Keratinocyte (primary cell): ENCODE measurements around the gene RSPH9. TPM values are rescaled to one million over a fixed set of nuclear protein-coding genes. Genes with fewer than 3 reads are reported as not detected.

ENCODE experiments used
- DNase-seq: peaks from one replicate; pipeline ENCODE4 v3.0.0-alpha.2; 2011; ENCODE audit warnings: low read depth, missing footprints, low spot score
- FAIRE-seq: peaks from 2 replicates; lab custom pipeline; 2011; peaks lifted over from hg19 to GRCh38; lab: Jason Lieb, UNC
- H2AFZ ChIP-seq: 2 replicates; pipeline ENCODE4 v1.6.0; 2012; ENCODE audit warnings: low read length, control low read depth, inconsistent platforms; ENCODE audit not compliant: control insufficient read depth
- H3K27ac ChIP-seq: 2 replicates; pipeline ENCODE4 v1.5.1; 2011; ENCODE audit warnings: low read length; ENCODE audit not compliant: control insufficient read depth, insufficient read depth
- H3K27me3 ChIP-seq: 3 replicates; pipeline ENCODE4 v1.6.0; 2011; ENCODE audit warnings: low read length; ENCODE audit not compliant: control insufficient read depth, insufficient read depth; ENCODE audit errors: extremely low read depth
- H3K36me3 ChIP-seq, 2 experiments: 2 replicates in 1 of 2; 3 replicates in 1 of 2; pipeline ENCODE4 v1.5.1; 2011; ENCODE audit warnings: low read length in 2 of 2, mild to moderate bottlenecking in 1 of 2; ENCODE audit not compliant: control insufficient read depth in 2 of 2, insufficient read depth in 2 of 2; ENCODE audit errors: extremely low read depth in 1 of 2
- H3K4me1 ChIP-seq: 3 replicates; pipeline ENCODE4 v1.5.1; 2011; ENCODE audit warnings: low read length; ENCODE audit not compliant: control insufficient read depth, insufficient read depth; ENCODE audit errors: extremely low read depth
- H3K4me2 ChIP-seq: 3 replicates; pipeline ENCODE4 v1.6.0; 2011; ENCODE audit warnings: low read depth, low read length; ENCODE audit not compliant: control insufficient read depth, insufficient read depth; ENCODE audit errors: extremely low read depth
- H3K4me3 ChIP-seq, 3 experiments: fragments of 200-600 bp in 1 of 3; sonication (generic) in 1 of 3; 2 replicates in 2 of 3; 3 replicates in 1 of 3; pipeline ENCODE4 v1.5.1; 2011 to 2016; ENCODE audit warnings: low read length in 3 of 3, mild to moderate bottlenecking in 3 of 3, control low read depth in 2 of 3, inconsistent platforms in 1 of 3, low read depth in 1 of 3, mixed read lengths in 1 of 3, mixed run types in 1 of 3, moderate library complexity in 1 of 3; ENCODE audit not compliant: control insufficient read depth in 2 of 3, insufficient read depth in 2 of 3; ENCODE audit errors: extremely low read depth in 1 of 3
- H3K79me2 ChIP-seq: 2 replicates; pipeline ENCODE4 v1.6.0; 2012; ENCODE audit warnings: low read length; ENCODE audit not compliant: control insufficient read depth, insufficient read depth
- H3K9ac ChIP-seq: 3 replicates; pipeline ENCODE4 v1.6.0; 2011; ENCODE audit warnings: low read length; ENCODE audit not compliant: control insufficient read depth, insufficient read depth; ENCODE audit errors: extremely low read depth
- H3K9me1 ChIP-seq: 3 replicates; pipeline ENCODE4 v1.6.0; 2011; ENCODE audit warnings: low read length; ENCODE audit not compliant: control insufficient read depth, insufficient read depth; ENCODE audit errors: extremely low read depth
- H3K9me3 ChIP-seq: 2 replicates; pipeline ENCODE4 v1.5.1; 2012; ENCODE audit warnings: low read depth, low read length; ENCODE audit not compliant: control insufficient read depth
- H4K20me1 ChIP-seq: 3 replicates; pipeline ENCODE4 v1.6.0; 2011; ENCODE audit warnings: low read length; ENCODE audit not compliant: control insufficient read depth, insufficient read depth; ENCODE audit errors: extremely low read depth
- EZH2 ChIP-seq: IDR thresholded peaks from one replicate; pipeline ENCODE4 v1.6.1; 2012; ENCODE audit warnings: inconsistent platforms, mild to moderate bottlenecking, low read length, moderate library complexity
- dilution Hi-C: fragments of 300-500 bp; cut with MboI; formaldehyde crosslinking; loops from one replicate; pipeline ENCODE4 v1.7.0; 2020; ENCODE audit warnings: low sequenced_read_pairs; ENCODE audit not compliant: extremely low pct_ligation_motif_present
- polyA plus RNA-seq, 5 experiments: library from polyadenylated mRNA; depleted of rRNA in 3 of 5; stranded (reverse) in 3 of 5; stranded (forward) in 1 of 5; unstranded in 1 of 5; fragments of >200 nt; gene quantifications; 1 replicate in 1 of 5; 2 replicates in 3 of 5; 3 replicates in 1 of 5; pipeline versions ENCODE4 v1.2.1 to v1.2.3, GENCODE V29; 2011 to 2012; ENCODE audit warnings: missing spikeins in 2 of 5, low read depth in 1 of 5, low replicate concordance in 1 of 5
- TF ChIP-seq, protein P1 (sequence below), 3 experiments: IDR thresholded peaks in 1 of 3; conservative IDR thresholded peaks in 1 of 3; optimal IDR thresholded peaks in 1 of 3; 2 replicates in 2 of 3; 3 replicates in 1 of 3; pipeline versions ENCODE3 to v1.5.1; 2011; ENCODE audit warnings: low read length in 3 of 3, mild to moderate bottlenecking in 3 of 3, moderate library complexity in 2 of 3, control low read depth in 1 of 3, inconsistent platforms in 1 of 3; ENCODE audit not compliant: insufficient read depth in 2 of 3; ENCODE audit errors: extremely low read depth in 1 of 3

Gene RSPH9
- polyA plus RNA-seq, 1 donor (not counting 4 experiments of a cell fraction or from before 2014, with no cell fraction given) = not detected

GRCh38 chr6:43716099-43716498 lies 71.3 kb downstream of the RSPH9 start:
- dilution Hi-C loops = no loop called here
- H3K4me3 ChIP-seq = no peak overlapping the region
- FAIRE-seq (no peak), DNase-seq (no peak)
- H3K9ac ChIP-seq = no peak overlapping the region
- no peaks in the 10 kb centered on the region for H4K20me1 ChIP-seq
- H3K27ac ChIP-seq = no peak overlapping the region
- H3K4me1 ChIP-seq = no peaks in the 10 kb centered on the region
- no peaks in the 10 kb centered on the region for H3K9me1 ChIP-seq
- TF ChIP-seq, protein P1, sequence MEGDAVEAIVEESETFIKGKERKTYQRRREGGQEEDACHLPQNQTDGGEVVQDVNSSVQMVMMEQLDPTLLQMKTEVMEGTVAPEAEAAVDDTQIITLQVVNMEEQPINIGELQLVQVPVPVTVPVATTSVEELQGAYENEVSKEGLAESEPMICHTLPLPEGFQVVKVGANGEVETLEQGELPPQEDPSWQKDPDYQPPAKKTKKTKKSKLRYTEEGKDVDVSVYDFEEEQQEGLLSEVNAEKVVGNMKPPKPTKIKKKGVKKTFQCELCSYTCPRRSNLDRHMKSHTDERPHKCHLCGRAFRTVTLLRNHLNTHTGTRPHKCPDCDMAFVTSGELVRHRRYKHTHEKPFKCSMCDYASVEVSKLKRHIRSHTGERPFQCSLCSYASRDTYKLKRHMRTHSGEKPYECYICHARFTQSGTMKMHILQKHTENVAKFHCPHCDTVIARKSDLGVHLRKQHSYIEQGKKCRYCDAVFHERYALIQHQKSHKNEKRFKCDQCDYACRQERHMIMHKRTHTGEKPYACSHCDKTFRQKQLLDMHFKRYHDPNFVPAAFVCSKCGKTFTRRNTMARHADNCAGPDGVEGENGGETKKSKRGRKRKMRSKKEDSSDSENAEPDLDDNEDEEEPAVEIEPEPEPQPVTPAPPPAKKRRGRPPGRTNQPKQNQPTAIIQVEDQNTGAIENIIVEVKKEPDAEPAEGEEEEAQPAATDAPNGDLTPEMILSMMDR (optimal IDR thresholded peaks at IDR 0.05 in 1 of 3, IDR thresholded peaks at IDR 0.05 in 1 of 3, conservative IDR thresholded peaks at IDR 0.05 in 1 of 3; ENCODE audit: extremely low read depth in 1 of 3, insufficient read depth in 2 of 3, low read length in 3 of 3) = no peak
- TF ChIP-seq EZH2 = no peak
- H2AFZ ChIP-seq = no peak overlapping the region
- peaks cover 15% of the 10 kb centered on the region for H3K27me3 ChIP-seq
- no peaks in the 10 kb centered on the region for H3K9me3 ChIP-seq
- no peaks in the 10 kb centered on the region for H3K36me3 ChIP-seq
- H3K79me2 ChIP-seq = no peaks in the 10 kb centered on the region
- no peak overlapping the region for H3K4me2 ChIP-seq

GRCh38 chr6:43717389-43717788 lies 72.6 kb downstream of the RSPH9 start:
- no peaks in the 10 kb centered on the region for H3K9me1 ChIP-seq
- TF ChIP-seq, protein P1 (optimal IDR thresholded peaks at IDR 0.05 in 1 of 3, IDR thresholded peaks at IDR 0.05 in 1 of 3, conservative IDR thresholded peaks at IDR 0.05 in 1 of 3; ENCODE audit: extremely low read depth in 1 of 3, insufficient read depth in 2 of 3, low read length in 3 of 3) = no peak
- no peak for TF ChIP-seq EZH2
- DNase-seq (no peak), FAIRE-seq (no peak)
- no peaks in the 10 kb centered on the region for H3K36me3 ChIP-seq
- peaks cover 15% of the 10 kb centered on the region for H3K27me3 ChIP-seq
- no peak overlapping the region for H3K27ac ChIP-seq
- H3K9ac ChIP-seq = no peak overlapping the region
- no peaks in the 10 kb centered on the region for H4K20me1 ChIP-seq
- H3K4me2 ChIP-seq = no peak overlapping the region
- dilution Hi-C loops = no loop called here
- no peak overlapping the region for H3K4me3 ChIP-seq
- H2AFZ ChIP-seq = no peak overlapping the region
- H3K4me1 ChIP-seq = no peaks in the 10 kb centered on the region
- no peaks in the 10 kb centered on the region for H3K9me3 ChIP-seq
- H3K79me2 ChIP-seq = no peaks in the 10 kb centered on the region
